Stomach smooth muscle (tissue), 2 donors: Measurements from ENCODE around the gene L1CAM.

ENCODE experiments used
- H3K27ac ChIP-seq: one replicate; pipeline ENCODE4 v1.7.0; 2013; ENCODE audit warnings: mild to moderate bottlenecking, low read length, inconsistent platforms
- H3K27me3 ChIP-seq, 2 donors: one replicate each; pipeline ENCODE4 v1.7.0; 2013; ENCODE audit warnings: low read length in 2 of 2; ENCODE audit not compliant: insufficient read depth in 2 of 2, control insufficient read depth in 1 of 2
- H3K36me3 ChIP-seq, 2 donors: one replicate each; pipeline ENCODE4 v1.7.0; 2013; ENCODE audit warnings: low read length in 2 of 2; ENCODE audit not compliant: control insufficient read depth in 2 of 2, insufficient read depth in 2 of 2
- H3K4me1 ChIP-seq: one replicate; pipeline ENCODE4 v1.7.0; 2013; ENCODE audit warnings: low read length; ENCODE audit not compliant: control insufficient read depth, insufficient read depth
- H3K4me3 ChIP-seq, 2 donors: one replicate each; pipeline ENCODE4 v1.7.0; 2013; ENCODE audit warnings: low read length in 2 of 2
- H3K9ac ChIP-seq, 2 donors: one replicate each; pipeline ENCODE4 v1.7.0; 2013; ENCODE audit warnings: low read length in 2 of 2, mild to moderate bottlenecking in 1 of 2
- H3K9me3 ChIP-seq, 2 donors: one replicate each; pipeline ENCODE4 v1.7.0; 2013; ENCODE audit warnings: low read length in 2 of 2; ENCODE audit not compliant: control insufficient read depth in 2 of 2
- donor health status: healthy.
- donor health status: Pancreatic carcinoma.

Gene L1CAM

GRCh38 chrX:153862369-153863250 lies 23.4 kb downstream of the L1CAM start:
- Histone ChIP-seq H3K27ac (no peak overlapping the region), H3K9ac (no peak overlapping the region), H3K4me1 (peaks cover 4% of the 10 kb centered on the region), H3K4me3 (no peak overlapping the region), H3K9me3 (no peaks in the 10 kb centered on the region), H3K27me3 (peaks cover 0 to 14% of the 10 kb centered on the region in 2 donors), H3K36me3 (no peaks in the 10 kb centered on the region)

GRCh38 chrX:153861733-153862310 lies 24.2 kb downstream of the L1CAM start:
- peaks cover 4% of the 10 kb centered on the region for H3K4me1 ChIP-seq
- H3K27ac ChIP-seq = no peak overlapping the region
- no peaks in the 10 kb centered on the region for H3K36me3 ChIP-seq
- H3K4me3 ChIP-seq = no peak overlapping the region
- H3K27me3 ChIP-seq = peaks cover 0 to 16% of the 10 kb centered on the region in 2 donors
- no peaks in the 10 kb centered on the region for H3K9me3 ChIP-seq
- no peak overlapping the region for H3K9ac ChIP-seq

- H3K27ac ChIP-seq = no peak overlapping the region
- H3K4me3 ChIP-seq = no peak overlapping the region
- H3K27me3 ChIP-seq = peaks cover 0 to 21% of the 10 kb centered on the region in 2 donors
- no peak overlapping the region for H3K9ac ChIP-seq
- peaks cover 4% of the 10 kb centered on the region for H3K4me1 ChIP-seq
- H3K36me3 ChIP-seq = no peaks in the 10 kb centered on the region
- no peaks in the 10 kb centered on the region for H3K9me3 ChIP-seq
These were observed 24.8 kb downstream of the L1CAM start for GRCh38 chrX:153861151-153861550.

- Histone ChIP-seq H3K36me3 (no peaks in the 10 kb centered on the region), H3K27ac (no peak overlapping the region), H3K9ac (no peak overlapping the region), H3K4me1 (no peaks in the 10 kb centered on the region), H3K9me3 (no peaks in the 10 kb centered on the region), H3K27me3 (peaks cover 0 to 20% of the 10 kb centered on the region in 2 donors), H3K4me3 (no peak overlapping the region)
These were observed 28.5 kb downstream of the L1CAM start for GRCh38 chrX:153857348-153857903.

- Histone ChIP-seq H3K9ac (no peak overlapping the region), H3K27me3 (peaks cover 0 to 24% of the 10 kb centered on the region in 2 donors), H3K36me3 (no peaks in the 10 kb centered on the region), H3K4me3 (no peak overlapping the region), H3K27ac (no peak overlapping the region), H3K9me3 (no peaks in the 10 kb centered on the region), H3K4me1 (no peaks in the 10 kb centered on the region)
These were observed 31.3 kb downstream of the L1CAM start for GRCh38 chrX:153854702-153855101.

GRCh38 chrX:153853902-153854267 lies 32.1 kb downstream of the L1CAM start:
- Histone ChIP-seq H3K9ac (no peak overlapping the region), H3K9me3 (no peaks in the 10 kb centered on the region), H3K27me3 (peaks cover 0 to 22% of the 10 kb centered on the region in 2 donors), H3K4me3 (no peak overlapping the region), H3K4me1 (no peaks in the 10 kb centered on the region), H3K36me3 (no peaks in the 10 kb centered on the region), H3K27ac (no peak overlapping the region)

GRCh38 chrX:153853180-153853901 lies 32.6 kb downstream of the L1CAM start:
- H3K9me3 ChIP-seq = no peaks in the 10 kb centered on the region
- H3K4me3 ChIP-seq = no peak overlapping the region
- H3K4me1 ChIP-seq = no peaks in the 10 kb centered on the region
- no peak overlapping the region for H3K9ac ChIP-seq
- H3K27me3 ChIP-seq = peaks cover 0 to 23% of the 10 kb centered on the region in 2 donors
- H3K36me3 ChIP-seq = no peaks in the 10 kb centered on the region
- no peak overlapping the region for H3K27ac ChIP-seq

- H3K36me3 ChIP-seq = no peaks in the 10 kb centered on the region
These were observed 34.0 kb downstream of the L1CAM start for GRCh38 chrX:153851981-153852380.

GRCh38 chrX:153848325-153848724 lies 37.6 kb downstream of the L1CAM start:
- Histone ChIP-seq H3K9me3 (no peaks in the 10 kb centered on the region), H3K27ac (no peak overlapping the region), H3K4me1 (no peaks in the 10 kb centered on the region), H3K27me3 (peaks cover 0 to 13% of the 10 kb centered on the region in 2 donors), H3K36me3 (no peaks in the 10 kb centered on the region), H3K9ac (no peak overlapping the region), H3K4me3 (no peak overlapping the region)

More at GRCh38 chrX:153851981-153852380, 34.0 kb downstream of the L1CAM start:
- Histone ChIP-seq H3K4me3 (no peak overlapping the region), H3K9me3 (no peaks in the 10 kb centered on the region), H3K9ac (no peak overlapping the region), H3K27me3 (peaks cover 0 to 21% of the 10 kb centered on the region in 2 donors), H3K27ac (no peak overlapping the region), H3K4me1 (no peaks in the 10 kb centered on the region)

- peaks cover 0 to 12% of the 10 kb centered on the region in 2 donors for H3K27me3 ChIP-seq
- no peak overlapping the region for H3K9ac ChIP-seq
- H3K27ac ChIP-seq = no peak overlapping the region
- H3K4me3 ChIP-seq = no peak overlapping the region
- H3K9me3 ChIP-seq = no peaks in the 10 kb centered on the region
- no peaks in the 10 kb centered on the region for H3K4me1 ChIP-seq
- no peaks in the 10 kb centered on the region for H3K36me3 ChIP-seq
These were observed 40.1 kb downstream of the L1CAM start for GRCh38 chrX:153845842-153846241.
